HG03469 (cell line): ENCODE results near the gene CHIA.
"Not testable (repeated sequence)": the region's sequence is repeated elsewhere in the genome, so short reads cannot be mapped to it uniquely, and the experiment has no call there.

Experiments
- ATAC-seq: cut with Tn5 transposase; IDR thresholded peaks from one replicate; pipeline ENCODE4 v1.9.1; 2021; ENCODE audit warnings: mild to moderate bottlenecking, moderate library complexity, moderate number of reproducible peaks; ENCODE audit not compliant: unreplicated experiment

Gene CHIA

DNA sequence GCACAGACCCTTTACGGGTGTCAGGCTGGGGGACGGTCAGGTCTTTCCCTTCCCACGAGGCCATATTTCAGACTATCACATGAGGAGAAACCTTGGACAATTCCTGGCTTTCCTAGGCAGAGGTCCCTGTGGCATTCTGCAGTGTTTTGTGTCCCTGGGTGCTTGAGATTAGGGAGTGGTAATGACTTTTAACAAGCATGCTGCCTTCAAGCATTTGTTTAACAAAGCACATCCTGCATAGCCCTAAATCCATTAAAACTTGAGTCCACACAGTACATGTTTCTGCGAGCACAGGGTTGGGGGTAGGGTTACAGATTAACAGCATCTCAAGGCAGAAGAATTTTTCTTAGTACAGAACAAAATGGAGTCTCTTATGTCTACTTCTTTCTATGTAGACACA, 69.6 kb downstream of the CHIA start:
- not testable (repeated sequence) for ATAC-seq

DNA sequence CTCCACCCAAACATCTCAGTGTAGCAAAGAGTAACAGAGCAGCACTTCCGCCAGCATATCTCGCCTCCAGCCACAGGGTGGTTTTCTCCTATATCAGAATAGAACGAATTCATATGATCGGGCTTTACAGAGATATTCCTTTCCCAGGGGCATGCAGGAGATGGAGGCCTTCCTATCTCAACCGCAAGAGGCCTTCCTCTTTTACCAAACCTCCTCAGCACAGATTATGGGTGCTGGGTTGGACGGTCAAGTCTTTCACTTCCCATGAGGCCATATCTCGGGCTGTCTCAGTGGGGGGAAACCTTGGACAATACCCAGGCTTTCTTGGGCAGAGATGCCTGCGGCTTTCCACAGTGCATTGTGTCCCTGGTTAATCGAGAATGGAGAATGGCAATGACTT, 71.1 kb downstream of the CHIA start:
- ATAC-seq = no peak

DNA sequence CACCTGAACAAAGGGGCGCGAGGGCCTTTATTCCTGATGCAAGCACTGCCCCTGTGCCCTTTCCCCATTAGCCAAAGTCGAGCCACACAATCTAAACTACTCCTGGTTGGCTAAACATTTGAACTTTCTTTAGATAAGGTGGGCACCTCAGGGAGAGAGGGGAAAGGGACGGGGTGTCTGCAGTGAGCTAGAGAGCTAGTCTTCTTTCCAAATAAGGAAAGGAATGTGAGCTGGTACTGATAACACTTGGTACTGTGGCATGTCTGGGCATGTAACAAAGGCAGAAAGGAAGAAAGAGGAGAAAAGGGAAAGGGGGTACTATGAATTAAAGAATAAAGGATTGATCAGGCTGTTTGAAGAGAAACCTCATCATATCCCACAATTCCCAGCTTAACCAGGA, 74.0 kb downstream of the CHIA start:
- no peak for ATAC-seq

DNA sequence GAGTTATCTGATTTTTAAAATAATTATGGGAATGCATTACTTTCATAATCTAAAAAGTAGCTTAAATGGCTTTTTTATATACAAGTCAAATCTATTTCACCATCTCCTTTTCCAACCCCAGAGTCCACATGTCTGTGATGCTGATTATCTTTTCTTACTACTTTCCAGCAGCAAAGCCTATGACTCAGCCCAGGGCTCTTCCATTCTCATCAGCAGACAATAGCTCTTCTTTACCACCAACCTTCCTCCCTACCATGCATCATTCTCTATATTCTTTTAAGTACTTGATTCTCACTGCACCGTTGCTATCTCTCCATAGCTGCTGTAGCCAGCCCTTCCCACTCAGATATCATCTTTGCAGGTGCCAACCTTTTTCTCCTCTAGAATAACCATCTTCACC, 75.6 kb downstream of the CHIA start:
- no peak for ATAC-seq

DNA sequence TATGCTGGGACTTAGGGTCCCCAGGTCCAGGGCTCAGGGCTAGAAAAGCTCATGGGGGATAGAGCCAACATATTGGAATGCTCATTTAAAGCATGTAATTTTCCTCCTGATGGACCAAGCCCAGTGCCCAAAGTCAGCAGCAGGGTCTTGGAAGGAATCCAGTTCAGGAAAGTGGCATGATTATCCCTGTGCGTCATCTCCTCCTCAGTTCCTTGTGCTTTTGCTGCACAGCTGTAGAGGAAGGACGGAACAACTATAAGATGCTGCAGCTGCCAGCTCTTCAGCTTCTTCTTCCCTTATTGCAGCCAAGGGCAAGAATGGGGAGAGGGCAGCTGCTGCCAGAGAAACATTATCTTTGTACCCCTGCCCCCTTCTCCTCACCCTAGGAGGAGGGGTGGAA, 78.5 kb downstream of the CHIA start:
- ATAC-seq = no peak

DNA sequence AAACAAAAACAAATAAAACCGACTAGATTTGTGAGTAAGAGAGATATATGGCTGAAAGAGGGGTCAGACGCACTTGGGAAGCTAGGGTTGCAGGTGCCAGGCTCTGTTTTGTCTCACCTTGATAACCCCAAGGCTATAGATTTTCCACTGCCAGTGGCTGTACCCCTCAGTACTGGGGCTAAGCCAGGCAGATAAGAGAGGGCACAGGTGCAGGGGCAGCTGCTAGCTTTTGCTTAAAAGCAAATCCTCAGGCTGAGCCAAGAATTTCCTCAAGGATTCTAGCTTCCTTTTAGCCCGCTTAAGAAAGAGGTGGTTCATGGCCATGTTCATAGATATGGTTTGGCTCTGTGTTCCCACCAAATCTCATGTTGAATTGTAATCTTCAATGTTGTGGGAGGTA, 79.0 kb downstream of the CHIA start:
- ATAC-seq = no peak
